ENCODE measurements around the gene ARF6. TPM values are rescaled to one million over a fixed set of nuclear protein-coding genes. Genes with fewer than 3 reads are reported as not detected.

The ARF6 gene
- total RNA-seq, 4 donors from 2014 or later = 35.4 to 85.0 (median 45.9) TPM

GRCh38 chr14:49942090-49942489, 49.2 kb downstream of the ARF6 start:
- DNase-seq (ENCODE audit: low spot score) (no peak), ATAC-seq (ENCODE audit: low FRiP score) (no peak)
- TF ChIP-seq CTCF (IDR thresholded peaks at IDR 0.05) = no peak

GRCh38 chr14:49944501-49944900, 51.6 kb downstream of the ARF6 start:
- DNase-seq (ENCODE audit: low spot score) (no peak), ATAC-seq (ENCODE audit: low FRiP score) (no peak)
- TF ChIP-seq CTCF (IDR thresholded peaks at IDR 0.05) = no peak

GRCh38 chr14:49945448-49946319, 52.8 kb downstream of the ARF6 start:
- no peak for ATAC-seq (ENCODE audit: low FRiP score)
- TF ChIP-seq CTCF (IDR thresholded peaks at IDR 0.05) = no peak
- no peak for DNase-seq (ENCODE audit: low spot score)

Small RNA genes lying within 50 kb of the gene (small RNA-seq; reads per million reads assigned to genes)
- gene RF00017 = not detected
- 21.3 reads per million, percentile 93 among the genes with 10 or more reads in this experiment for gene RN7SL2
- gene RN7SL3 = 1.9 reads per million, percentile 37 among the genes with 10 or more reads in this experiment
- not detected for gene RNU6-189P

Other genes starting within 250 kb of the ARF6 start
- 1 to 10 TPM in 3 of 4 donors, under 1 TPM in 1; 0.84 to 2.6 (median 2.1) TPM for gene POLE2, start 204.9 kb upstream of the ARF6 start, total RNA-seq
- gene KLHDC1, start 200.0 kb upstream of the ARF6 start, total RNA-seq = 10 to 100 TPM in 1 of 4 donors, 1 to 10 TPM in 3; 2.9 to 10.2 (median 7.1) TPM
- gene KLHDC2, start 124.9 kb upstream of the ARF6 start, total RNA-seq = 10 to 100 TPM; 30.5 to 82.4 (median 50.6) TPM
- 10 to 100 TPM; 59.6 to 87.8 (median 67.7) TPM for gene NEMF, start 40.3 kb upstream of the ARF6 start, total RNA-seq
- gene VCPKMT, start 223.5 kb downstream of the ARF6 start, total RNA-seq = 1 to 10 TPM; 3.9 to 9.9 (median 7.7) TPM

All from omental fat pad (tissue), 4 donors.